ENCODE results near the gene RFFL. TPM values are rescaled to one million over a fixed set of nuclear protein-coding genes. Genes with fewer than 3 reads are reported as not detected.

Gene RFFL
- polyA plus RNA-seq, 4 donors, result 10.0 to 36.9 (median 16.9) TPM

DNA sequence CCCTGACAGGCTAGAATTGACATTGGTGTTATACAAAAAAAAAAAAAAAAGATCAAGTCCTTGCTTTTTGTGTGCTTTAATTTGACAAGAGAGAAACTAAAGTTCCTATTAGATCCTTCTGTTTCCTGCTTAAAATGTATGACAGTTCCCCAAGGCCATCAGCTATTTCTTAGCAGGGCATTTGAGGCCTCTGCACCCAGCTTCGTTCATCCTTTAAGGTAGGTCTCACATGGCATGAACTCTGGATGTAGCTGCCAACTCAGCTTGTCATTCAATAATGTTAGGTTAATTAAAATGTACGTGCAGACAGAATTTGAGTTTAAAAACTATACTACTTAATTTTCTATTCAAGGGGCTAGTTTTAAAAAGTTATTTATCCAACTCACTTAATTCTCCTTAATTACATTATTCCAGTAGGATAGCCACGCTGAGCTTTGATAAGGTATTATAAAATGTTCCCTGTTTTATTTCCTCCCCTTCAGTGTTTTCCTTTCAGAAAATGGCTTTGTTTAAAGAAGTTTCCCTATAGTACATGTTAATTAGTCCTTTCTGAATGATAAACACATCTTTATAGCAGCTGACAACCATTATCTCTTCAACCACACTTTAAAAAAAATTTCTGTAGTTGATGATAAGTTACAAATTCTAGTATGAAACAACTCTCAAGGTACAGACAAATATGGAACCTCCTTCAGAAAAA is 1.2 kb upstream of the RFFL start:
- DNase-seq (no peak), FAIRE-seq (no peak)
- H3K4me3 ChIP-seq (ENCODE audit: low read depth in 1 of 3, low read length in 3 of 3), result no peak overlapping the region
- H3K36me3 ChIP-seq (ENCODE audit: control insufficient read depth in 3 of 3, insufficient read depth in 2 of 3, low read depth in 1 of 3, low read length in 3 of 3), result peaks cover 0 to 10% (median 3%) of the 10 kb centered on the region in 3 donors
- no peaks in the 10 kb centered on the region for H3K27me3 ChIP-seq (ENCODE audit: control insufficient read depth in 3 of 3, insufficient read depth in 3 of 3, low read length in 3 of 3)
- no peaks in the 10 kb centered on the region for H3K9me3 ChIP-seq (ENCODE audit: control insufficient read depth in 2 of 2, insufficient read depth in 1 of 2, low read depth in 1 of 2, low read length in 1 of 2)
- WGBS, 3 donors, result 53 to 69% (median 65%) methylated on average over 3 of the region's 3 CpGs
- peak overlapping the region; percentile 20 to 76 (median 65) for H3K27ac ChIP-seq (ENCODE audit: low read depth in 1 of 3, low read length in 2 of 3)
- H3K4me1 ChIP-seq (ENCODE audit: control insufficient read depth in 3 of 3, insufficient read depth in 2 of 3, low read depth in 1 of 3, low read length in 2 of 3), result peaks cover 9 to 29% (median 10%) of the 10 kb centered on the region in 3 donors

DNA sequence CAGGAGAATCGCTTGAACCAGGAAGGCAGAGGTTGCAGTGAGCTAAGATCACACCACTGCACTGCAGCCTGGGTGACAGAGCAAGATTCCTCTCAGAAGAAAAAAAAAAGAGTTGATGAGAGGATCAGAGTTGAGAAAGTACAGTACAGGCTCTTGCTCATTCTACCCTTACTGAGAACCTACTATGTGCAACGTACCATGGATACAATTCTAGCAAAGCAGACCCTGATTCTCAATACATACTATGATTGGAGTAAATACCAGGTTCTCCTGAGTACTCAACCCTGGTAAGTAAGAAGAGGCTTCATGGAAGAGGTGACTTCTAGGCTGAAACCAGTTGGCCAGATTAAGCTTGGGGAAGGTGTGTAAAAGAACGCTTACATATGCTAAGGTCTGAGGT is 1.2 kb downstream of the RFFL start:
- FAIRE-seq, result no peak
- Histone ChIP-seq H3K36me3 (ENCODE audit: control insufficient read depth in 3 of 3, insufficient read depth in 2 of 3, low read depth in 1 of 3, low read length in 3 of 3) (peaks cover 0 to 10% (median 0%) of the 10 kb centered on the region in 3 donors), H3K4me3 (ENCODE audit: low read depth in 1 of 3, low read length in 3 of 3) (no peak overlapping the region), H3K27ac (ENCODE audit: low read depth in 1 of 3, low read length in 2 of 3) (no peak overlapping the region), H3K4me1 (ENCODE audit: control insufficient read depth in 3 of 3, insufficient read depth in 2 of 3, low read depth in 1 of 3, low read length in 2 of 3) (peaks cover 2 to 18% (median 3%) of the 10 kb centered on the region in 3 donors), H3K9me3 (ENCODE audit: control insufficient read depth in 2 of 2, insufficient read depth in 1 of 2, low read depth in 1 of 2, low read length in 1 of 2) (no peaks in the 10 kb centered on the region), H3K27me3 (ENCODE audit: control insufficient read depth in 3 of 3, insufficient read depth in 3 of 3, low read length in 3 of 3) (no peaks in the 10 kb centered on the region)
- 96 to 97% (median 97%) methylated on average over 3 of the region's 3 CpGs for WGBS, 3 donors
- DNase-seq, result no peak

DNA sequence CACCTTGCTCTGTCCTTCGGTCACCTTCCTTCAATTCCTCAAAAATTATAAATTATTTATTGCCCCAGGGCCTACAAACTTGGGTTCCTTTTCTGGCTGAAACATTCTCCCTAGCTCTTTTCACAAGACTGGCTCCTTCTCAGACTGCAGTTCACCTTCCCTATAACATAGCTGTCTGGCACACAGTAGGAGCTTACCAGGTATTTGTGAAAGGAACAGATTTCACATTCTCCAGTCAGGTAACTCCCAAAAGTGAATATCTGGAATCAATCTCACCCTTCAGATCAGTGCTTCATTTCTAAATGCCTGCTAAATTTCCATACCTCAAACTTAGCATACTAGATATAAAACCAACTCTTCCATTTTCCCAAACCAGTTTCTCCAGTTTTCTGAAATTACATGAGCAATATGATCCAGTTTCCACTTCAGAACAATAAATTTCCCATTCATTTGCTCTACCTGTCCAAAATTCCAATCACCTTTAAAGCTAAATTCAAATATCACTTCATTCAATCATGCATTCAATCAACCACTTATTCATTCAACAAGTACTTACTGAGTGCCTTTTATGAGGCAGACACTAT is 6.1 kb downstream of the RFFL start:
- Histone ChIP-seq H3K9me3 (ENCODE audit: control insufficient read depth in 2 of 2, insufficient read depth in 1 of 2, low read depth in 1 of 2, low read length in 1 of 2) (no peaks in the 10 kb centered on the region), H3K4me3 (ENCODE audit: low read depth in 1 of 3, low read length in 3 of 3) (no peak overlapping the region), H3K4me1 (ENCODE audit: control insufficient read depth in 3 of 3, insufficient read depth in 2 of 3, low read depth in 1 of 3, low read length in 2 of 3) (peaks cover 0 to 12% (median 3%) of the 10 kb centered on the region in 3 donors), H3K27me3 (ENCODE audit: control insufficient read depth in 3 of 3, insufficient read depth in 3 of 3, low read length in 3 of 3) (no peaks in the 10 kb centered on the region), H3K36me3 (ENCODE audit: control insufficient read depth in 3 of 3, insufficient read depth in 2 of 3, low read depth in 1 of 3, low read length in 3 of 3) (peaks cover 0 to 10% (median 0%) of the 10 kb centered on the region in 3 donors), H3K27ac (ENCODE audit: low read depth in 1 of 3, low read length in 2 of 3) (no peak overlapping the region)
- DNase-seq (no peak), FAIRE-seq (no peak)
- 98 to 100% (median 100%) methylated on average over 1 of the region's 1 CpG for WGBS, 3 donors

DNA sequence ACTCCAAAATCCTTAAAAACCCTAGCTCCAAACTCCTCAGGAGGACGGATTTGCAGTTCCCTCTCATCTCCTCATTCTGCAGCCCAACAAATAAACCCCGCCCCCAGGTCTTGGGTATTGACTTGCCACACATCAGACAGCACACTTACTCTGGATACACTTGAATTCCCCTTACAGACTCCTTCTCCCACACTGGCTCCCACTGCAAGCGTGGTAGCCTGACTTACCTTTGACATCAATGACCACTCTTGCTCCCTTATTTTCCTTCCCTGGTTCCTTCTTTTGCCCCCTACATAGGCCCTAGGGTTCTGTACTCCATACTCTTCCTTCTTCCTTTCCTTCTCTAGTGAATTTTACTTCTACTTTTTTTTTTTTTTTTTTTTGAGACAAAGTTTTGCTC is 7.5 kb downstream of the RFFL start:
- H3K4me3 ChIP-seq (ENCODE audit: low read depth in 1 of 3, low read length in 3 of 3), result no peak overlapping the region
- no peak overlapping the region for H3K27ac ChIP-seq (ENCODE audit: low read depth in 1 of 3, low read length in 2 of 3)
- no peaks in the 10 kb centered on the region for H3K36me3 ChIP-seq (ENCODE audit: control insufficient read depth in 3 of 3, insufficient read depth in 2 of 3, low read depth in 1 of 3, low read length in 3 of 3)
- WGBS, 3 donors, result 85 to 92% (median 89%) methylated on average over 3 of the region's 3 CpGs
- H3K27me3 ChIP-seq (ENCODE audit: control insufficient read depth in 3 of 3, insufficient read depth in 3 of 3, low read length in 3 of 3), result no peaks in the 10 kb centered on the region
- DNase-seq, result no peak
- H3K4me1 ChIP-seq (ENCODE audit: control insufficient read depth in 3 of 3, insufficient read depth in 2 of 3, low read depth in 1 of 3, low read length in 2 of 3), result peaks cover 5 to 24% (median 10%) of the 10 kb centered on the region in 3 donors
- H3K9me3 ChIP-seq (ENCODE audit: control insufficient read depth in 2 of 2, insufficient read depth in 1 of 2, low read depth in 1 of 2, low read length in 1 of 2), result no peaks in the 10 kb centered on the region
- no peak for FAIRE-seq

DNA sequence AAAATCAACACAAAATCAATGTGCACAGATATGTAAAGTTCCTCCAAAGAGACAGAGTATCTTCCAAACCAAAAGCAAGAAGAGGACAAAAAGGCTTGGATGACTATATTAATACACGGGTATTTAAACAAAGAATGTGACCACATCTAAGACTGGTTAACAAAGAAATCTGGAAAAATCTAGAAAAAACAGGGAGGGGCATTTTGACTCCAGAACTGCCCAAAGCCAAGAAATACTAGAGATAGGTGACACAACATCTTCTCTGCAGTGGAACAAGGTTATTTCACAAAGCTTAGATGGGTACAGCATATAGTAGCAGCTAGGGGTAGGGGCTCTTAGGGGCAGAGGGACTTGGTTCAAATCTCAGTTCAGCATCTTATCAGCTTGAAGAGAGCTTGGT is 10.3 kb downstream of the RFFL start:
- Histone ChIP-seq H3K36me3 (ENCODE audit: control insufficient read depth in 3 of 3, insufficient read depth in 2 of 3, low read depth in 1 of 3, low read length in 3 of 3) (peaks cover 0 to 4% (median 0%) of the 10 kb centered on the region in 3 donors), H3K27ac (ENCODE audit: low read depth in 1 of 3, low read length in 2 of 3) (peak overlapping the region; percentile 32 to 67 (median 34)), H3K9me3 (ENCODE audit: control insufficient read depth in 2 of 2, insufficient read depth in 1 of 2, low read depth in 1 of 2, low read length in 1 of 2) (no peaks in the 10 kb centered on the region), H3K4me3 (ENCODE audit: low read depth in 1 of 3, low read length in 3 of 3) (no peak overlapping the region), H3K4me1 (ENCODE audit: control insufficient read depth in 3 of 3, insufficient read depth in 2 of 3, low read depth in 1 of 3, low read length in 2 of 3) (peaks cover 5 to 46% (median 23%) of the 10 kb centered on the region in 3 donors), H3K27me3 (ENCODE audit: control insufficient read depth in 3 of 3, insufficient read depth in 3 of 3, low read length in 3 of 3) (no peaks in the 10 kb centered on the region)
- no peak for DNase-seq
- WGBS, 3 donors, result 81 to 91% (median 91%) methylated on average over 1 of the region's 1 CpG
- no peak for FAIRE-seq

DNA sequence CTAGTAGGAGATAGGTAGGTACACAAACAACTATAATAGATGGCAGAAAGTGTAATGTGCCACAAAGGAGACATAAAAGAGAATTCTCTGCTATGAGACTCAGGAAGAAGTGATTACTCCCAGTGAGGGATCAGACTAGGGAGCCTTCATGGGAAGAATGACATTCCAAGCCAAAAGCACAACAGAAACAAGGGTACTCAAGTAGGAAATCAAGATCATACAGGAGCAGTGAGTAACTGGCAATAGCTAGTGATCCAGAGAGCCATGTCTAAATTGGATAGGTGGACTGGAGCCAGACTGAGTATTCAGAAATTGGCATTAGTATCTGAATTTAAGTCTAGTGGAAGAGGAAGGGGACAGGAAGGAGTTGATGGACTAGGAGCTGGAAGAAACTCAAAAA is 10.7 kb downstream of the RFFL start:
- H3K9me3 ChIP-seq (ENCODE audit: control insufficient read depth in 2 of 2, insufficient read depth in 1 of 2, low read depth in 1 of 2, low read length in 1 of 2), result no peaks in the 10 kb centered on the region
- peak overlapping the region; percentile 32 to 67 (median 55) for H3K27ac ChIP-seq (ENCODE audit: low read depth in 1 of 3, low read length in 2 of 3)
- H3K27me3 ChIP-seq (ENCODE audit: control insufficient read depth in 3 of 3, insufficient read depth in 3 of 3, low read length in 3 of 3), result no peaks in the 10 kb centered on the region
- DNase-seq (no peak), FAIRE-seq (no peak)
- peaks cover 5 to 46% (median 23%) of the 10 kb centered on the region in 3 donors for H3K4me1 ChIP-seq (ENCODE audit: control insufficient read depth in 3 of 3, insufficient read depth in 2 of 3, low read depth in 1 of 3, low read length in 2 of 3)
- H3K36me3 ChIP-seq (ENCODE audit: control insufficient read depth in 3 of 3, insufficient read depth in 2 of 3, low read depth in 1 of 3, low read length in 3 of 3), result peaks cover 0 to 4% (median 0%) of the 10 kb centered on the region in 3 donors
- H3K4me3 ChIP-seq (ENCODE audit: low read depth in 1 of 3, low read length in 3 of 3), result no peak overlapping the region

DNA sequence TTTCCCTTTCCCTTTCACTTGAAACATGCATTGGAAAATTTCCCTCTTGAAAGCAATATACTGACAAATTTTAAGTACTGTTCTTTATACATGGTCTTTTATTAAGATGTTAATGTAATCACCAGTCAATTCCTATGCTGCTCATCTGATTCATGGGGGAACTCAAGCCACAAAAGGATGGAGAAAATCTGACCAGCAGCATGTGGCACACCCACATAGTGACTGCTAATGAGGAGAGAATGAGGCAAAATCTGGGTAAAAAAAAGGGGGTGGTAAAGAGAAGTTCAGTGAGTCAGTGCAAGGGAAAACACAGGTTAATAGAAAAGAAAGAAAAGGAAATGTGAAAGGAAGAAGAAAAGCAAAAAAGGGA is 11.3 kb downstream of the RFFL start:
- Histone ChIP-seq H3K27ac (ENCODE audit: low read depth in 1 of 3, low read length in 2 of 3) (peak overlapping the region; percentile 41 to 90 (median 67)), H3K36me3 (ENCODE audit: control insufficient read depth in 3 of 3, insufficient read depth in 2 of 3, low read depth in 1 of 3, low read length in 3 of 3) (peaks cover 0 to 4% (median 0%) of the 10 kb centered on the region in 3 donors), H3K4me1 (ENCODE audit: control insufficient read depth in 3 of 3, insufficient read depth in 2 of 3, low read depth in 1 of 3, low read length in 2 of 3) (peaks cover 5 to 51% (median 23%) of the 10 kb centered on the region in 3 donors), H3K4me3 (ENCODE audit: low read depth in 1 of 3, low read length in 3 of 3) (no peak overlapping the region), H3K9me3 (ENCODE audit: control insufficient read depth in 2 of 2, insufficient read depth in 1 of 2, low read depth in 1 of 2, low read length in 1 of 2) (no peaks in the 10 kb centered on the region), H3K27me3 (ENCODE audit: control insufficient read depth in 3 of 3, insufficient read depth in 3 of 3, low read length in 3 of 3) (no peaks in the 10 kb centered on the region)
- DNase-seq (no peak), FAIRE-seq (no peak)

DNA sequence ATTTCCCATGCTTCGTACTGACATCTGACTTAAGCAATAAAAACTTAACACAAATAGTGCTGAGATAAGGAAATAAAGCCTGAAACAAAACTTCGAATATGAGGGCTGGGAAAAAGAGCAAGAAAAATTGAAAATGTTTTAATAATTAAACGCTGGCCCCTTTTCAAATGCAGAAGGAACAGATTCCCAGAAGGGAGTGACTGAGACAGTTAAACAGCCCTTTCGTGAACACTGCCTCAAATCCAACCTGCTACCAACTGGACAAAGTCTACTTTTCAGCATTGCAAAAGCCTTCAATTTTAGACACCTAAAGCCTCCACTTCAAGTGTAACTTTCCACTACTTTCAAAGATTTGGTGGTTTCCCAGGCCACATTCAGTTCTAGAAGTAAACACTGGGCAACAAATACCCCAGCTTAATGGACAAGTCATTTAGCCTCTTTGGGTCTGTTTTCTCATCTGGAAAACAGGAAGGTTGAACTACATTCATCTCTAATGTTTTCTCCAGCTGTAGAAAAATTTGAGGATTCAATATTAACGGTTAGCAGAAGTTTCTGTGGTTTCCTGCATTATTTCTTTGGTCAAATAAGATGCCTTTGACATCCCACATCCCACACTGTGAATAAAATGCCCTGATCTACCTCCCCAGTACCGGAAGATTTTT is 11.8 kb downstream of the RFFL start:
- H3K4me3 ChIP-seq (ENCODE audit: low read depth in 1 of 3, low read length in 3 of 3), result no peak overlapping the region
- H3K9me3 ChIP-seq (ENCODE audit: control insufficient read depth in 2 of 2, insufficient read depth in 1 of 2, low read depth in 1 of 2, low read length in 1 of 2), result no peaks in the 10 kb centered on the region
- H3K27ac ChIP-seq (ENCODE audit: low read depth in 1 of 3, low read length in 2 of 3), result peak overlapping the region; percentile 67 to 90 (median 80)
- WGBS, 3 donors, result 10 to 25% (median 13%) methylated on average over 6 of the region's 6 CpGs
- DNase-seq (peak in 1 of 2 donors; percentile 51), FAIRE-seq (no peak)
- peaks cover 5 to 55% (median 23%) of the 10 kb centered on the region in 3 donors for H3K4me1 ChIP-seq (ENCODE audit: control insufficient read depth in 3 of 3, insufficient read depth in 2 of 3, low read depth in 1 of 3, low read length in 2 of 3)
- peaks cover 0 to 4% (median 0%) of the 10 kb centered on the region in 3 donors for H3K36me3 ChIP-seq (ENCODE audit: control insufficient read depth in 3 of 3, insufficient read depth in 2 of 3, low read depth in 1 of 3, low read length in 3 of 3)
- H3K27me3 ChIP-seq (ENCODE audit: control insufficient read depth in 3 of 3, insufficient read depth in 3 of 3, low read length in 3 of 3), result no peaks in the 10 kb centered on the region
